Keratinocyte (primary cell): Measurements from ENCODE around the gene ZMYND8.

ENCODE experiments used
- EZH2 ChIP-seq: IDR thresholded peaks from one replicate; pipeline ENCODE4 v1.6.1; 2012; ENCODE audit warnings: inconsistent platforms, mild to moderate bottlenecking, low read length, moderate library complexity
- TF ChIP-seq, protein P1 (sequence below), 3 experiments: IDR thresholded peaks in 1 of 3; conservative IDR thresholded peaks in 1 of 3; optimal IDR thresholded peaks in 1 of 3; 2 replicates in 2 of 3; 3 replicates in 1 of 3; pipeline versions ENCODE3 to v1.5.1; 2011; ENCODE audit warnings: low read length in 3 of 3, mild to moderate bottlenecking in 3 of 3, moderate library complexity in 2 of 3, control low read depth in 1 of 3, inconsistent platforms in 1 of 3; ENCODE audit not compliant: insufficient read depth in 2 of 3; ENCODE audit errors: extremely low read depth in 1 of 3

DNA sequence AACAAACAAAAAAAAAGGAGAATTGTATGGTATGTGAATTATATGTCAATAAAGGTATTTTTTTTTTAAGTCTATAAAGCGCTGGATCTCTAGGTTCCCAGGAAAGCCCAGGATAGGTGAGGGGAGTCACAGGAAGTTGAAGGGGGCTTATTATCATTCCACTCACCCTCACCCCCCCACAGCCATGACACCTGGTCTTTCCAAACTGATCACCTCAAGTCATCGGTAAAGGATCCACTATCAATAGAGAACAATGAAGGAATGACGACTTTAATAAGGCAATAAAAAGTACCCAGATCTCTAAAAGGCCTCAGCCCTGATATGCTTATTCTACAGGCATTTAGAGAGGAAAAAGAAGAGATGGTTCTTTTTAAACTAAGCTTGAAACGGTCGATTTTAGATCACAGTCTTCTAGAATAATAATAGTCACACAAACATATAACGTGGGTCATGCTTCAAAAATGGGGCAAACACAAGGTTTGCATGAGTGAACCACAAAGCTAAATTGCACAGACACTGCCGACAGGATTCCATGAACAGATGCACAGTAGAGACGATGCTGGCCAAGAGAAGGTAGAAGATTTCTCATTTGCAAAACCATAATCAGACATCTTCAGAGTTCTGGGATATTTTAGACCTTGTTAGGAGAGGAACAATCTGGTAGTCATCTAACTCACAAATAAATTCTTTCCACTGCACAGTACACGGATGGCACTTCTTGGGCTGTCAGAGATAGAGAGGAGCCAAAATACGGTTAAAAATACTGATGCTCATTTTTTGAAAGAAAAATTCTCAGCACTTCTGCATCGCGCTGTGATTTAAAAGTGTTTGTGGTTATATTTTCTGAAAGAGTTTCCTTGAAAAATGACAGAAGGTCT, 21.0 kb downstream of the ZMYND8 start:
- TF ChIP-seq, protein P1, sequence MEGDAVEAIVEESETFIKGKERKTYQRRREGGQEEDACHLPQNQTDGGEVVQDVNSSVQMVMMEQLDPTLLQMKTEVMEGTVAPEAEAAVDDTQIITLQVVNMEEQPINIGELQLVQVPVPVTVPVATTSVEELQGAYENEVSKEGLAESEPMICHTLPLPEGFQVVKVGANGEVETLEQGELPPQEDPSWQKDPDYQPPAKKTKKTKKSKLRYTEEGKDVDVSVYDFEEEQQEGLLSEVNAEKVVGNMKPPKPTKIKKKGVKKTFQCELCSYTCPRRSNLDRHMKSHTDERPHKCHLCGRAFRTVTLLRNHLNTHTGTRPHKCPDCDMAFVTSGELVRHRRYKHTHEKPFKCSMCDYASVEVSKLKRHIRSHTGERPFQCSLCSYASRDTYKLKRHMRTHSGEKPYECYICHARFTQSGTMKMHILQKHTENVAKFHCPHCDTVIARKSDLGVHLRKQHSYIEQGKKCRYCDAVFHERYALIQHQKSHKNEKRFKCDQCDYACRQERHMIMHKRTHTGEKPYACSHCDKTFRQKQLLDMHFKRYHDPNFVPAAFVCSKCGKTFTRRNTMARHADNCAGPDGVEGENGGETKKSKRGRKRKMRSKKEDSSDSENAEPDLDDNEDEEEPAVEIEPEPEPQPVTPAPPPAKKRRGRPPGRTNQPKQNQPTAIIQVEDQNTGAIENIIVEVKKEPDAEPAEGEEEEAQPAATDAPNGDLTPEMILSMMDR (optimal IDR thresholded peaks at IDR 0.05 in 1 of 3, IDR thresholded peaks at IDR 0.05 in 1 of 3, conservative IDR thresholded peaks at IDR 0.05 in 1 of 3; ENCODE audit: extremely low read depth in 1 of 3, insufficient read depth in 2 of 3, low read length in 3 of 3) = no peak
- no peak for TF ChIP-seq EZH2
